Activated T-cell treated with anti-CD3 and anti-CD28 coated beads, Interleukin-2, amount 50 U/mL, for 24 hours (primary cell): ENCODE measurements around the gene PCDHB12.
A peak's percentile ranks its signal among the peaks of the same experiment; 100 is the strongest.
"Not testable (repeated sequence)": the region's sequence is repeated elsewhere in the genome, so short reads cannot be mapped to it uniquely, and the experiment has no call there.

Experiments used
- DNase-seq: peaks from one replicate; pipeline ENCODE4 v3.0.0-alpha.2; 2020
- H3K27ac Mint-ChIP-seq: 2 replicates; pipeline ENCODE4 v1.8.0; 2020; ENCODE audit warnings: mild to moderate bottlenecking, mixed read lengths
- H3K27me3 Mint-ChIP-seq: 2 replicates; pipeline ENCODE4 v1.8.0; 2020; ENCODE audit warnings: mixed read lengths
- H3K36me3 Mint-ChIP-seq: 2 replicates; pipeline ENCODE4 v1.8.0; 2020; ENCODE audit warnings: low read depth, mixed read lengths
- H3K4me1 Mint-ChIP-seq: 2 replicates; pipeline ENCODE4 v1.8.0; 2020; ENCODE audit warnings: low read depth, mixed read lengths
- H3K4me3 Mint-ChIP-seq: 2 replicates; pipeline ENCODE4 v1.8.0; 2020; ENCODE audit warnings: mild to moderate bottlenecking, moderate library complexity, mixed read lengths
- H3K9me3 Mint-ChIP-seq: 2 replicates; pipeline ENCODE4 v1.8.0; 2020; ENCODE audit warnings: mixed read lengths

PCDHB12 gene

DNA sequence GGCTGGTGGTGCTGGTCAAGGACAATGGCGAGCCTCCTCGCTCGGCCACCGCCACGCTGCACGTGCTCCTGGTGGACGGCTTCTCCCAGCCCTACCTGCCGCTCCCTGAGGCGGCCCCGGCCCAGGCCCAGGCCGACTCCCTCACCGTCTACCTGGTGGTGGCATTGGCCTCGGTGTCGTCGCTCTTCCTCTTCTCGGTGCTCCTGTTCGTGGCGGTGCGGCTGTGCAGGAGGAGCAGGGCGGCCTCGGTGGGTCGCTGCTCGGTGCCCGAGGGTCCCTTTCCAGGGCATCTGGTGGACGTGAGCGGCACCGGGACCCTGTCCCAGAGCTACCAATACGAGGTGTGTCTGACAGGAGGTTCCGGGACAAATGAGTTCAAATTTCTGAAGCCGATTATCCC is 16.9 kb downstream of the PCDHB12 start:
- H3K9me3 Mint-ChIP-seq, result peaks cover 10% of the 10 kb centered on the region
- H3K27me3 Mint-ChIP-seq, result peaks cover 56% of the 10 kb centered on the region
- not testable (repeated sequence) for H3K36me3 Mint-ChIP-seq, H3K27ac Mint-ChIP-seq, H3K4me1 Mint-ChIP-seq, DNase-seq, H3K4me3 Mint-ChIP-seq

GRCh38 chr5:141234109-141234667 is 25.7 kb downstream of the PCDHB12 start:
- H3K27me3 Mint-ChIP-seq, result peaks cover 45% of the 10 kb centered on the region
- H3K4me1 Mint-ChIP-seq, result no peaks in the 10 kb centered on the region
- no peak for DNase-seq
- no peak overlapping the region for H3K4me3 Mint-ChIP-seq
- H3K27ac Mint-ChIP-seq, result no peak overlapping the region
- peaks cover 46% of the 10 kb centered on the region for H3K9me3 Mint-ChIP-seq
- peaks cover 17% of the 10 kb centered on the region for H3K36me3 Mint-ChIP-seq

GRCh38 chr5:141235922-141236321 is 27.4 kb downstream of the PCDHB12 start:
- H3K27me3 Mint-ChIP-seq, result peaks cover 62% of the 10 kb centered on the region
- H3K9me3 Mint-ChIP-seq, result peaks cover 62% of the 10 kb centered on the region
- H3K4me3 Mint-ChIP-seq, H3K27ac Mint-ChIP-seq, H3K4me1 Mint-ChIP-seq, DNase-seq: not testable (repeated sequence)
- H3K36me3 Mint-ChIP-seq, result peaks cover 22% of the 10 kb centered on the region

DNA sequence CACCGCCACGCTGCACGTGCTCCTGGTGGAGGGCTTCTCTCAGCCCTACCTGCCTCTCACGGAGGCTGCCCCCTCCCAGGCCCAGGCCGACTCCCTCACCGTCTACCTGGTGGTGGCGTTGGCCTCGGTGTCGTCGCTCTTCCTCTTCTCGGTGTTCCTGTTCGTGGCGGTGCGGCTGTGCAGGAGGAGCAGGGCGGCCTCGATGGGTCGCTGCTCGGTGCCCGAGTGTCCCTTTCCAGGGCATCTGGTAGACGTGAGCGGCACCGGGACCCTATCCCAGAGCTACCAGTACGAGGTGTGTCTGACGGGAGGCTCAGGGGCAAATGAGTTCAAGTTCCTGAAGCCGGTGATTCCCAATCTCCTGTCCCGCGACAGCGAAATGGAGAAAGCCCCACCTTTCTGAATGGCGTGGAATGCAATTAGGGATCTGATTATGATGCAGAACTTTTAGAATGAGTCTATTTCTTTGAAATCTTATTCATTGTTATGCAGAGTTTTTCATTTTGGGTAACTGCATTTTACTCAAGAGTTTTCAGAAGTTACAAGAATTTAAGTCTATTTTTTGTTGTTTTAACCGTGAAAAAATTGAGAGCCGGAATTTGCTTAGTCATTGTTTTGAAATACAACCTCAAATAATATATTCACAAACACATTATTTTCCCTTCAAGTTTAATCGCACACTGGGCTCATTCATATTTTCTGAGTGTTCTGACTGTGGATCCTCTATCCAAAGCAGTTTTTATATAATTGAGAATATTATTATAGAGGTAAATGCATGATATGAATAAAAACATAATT is 28.2 kb downstream of the PCDHB12 start:
- H3K36me3 Mint-ChIP-seq, result peaks cover 28% of the 10 kb centered on the region
- H3K4me1 Mint-ChIP-seq, result no peaks in the 10 kb centered on the region
- H3K27me3 Mint-ChIP-seq, result peaks cover 70% of the 10 kb centered on the region
- peaks cover 62% of the 10 kb centered on the region for H3K9me3 Mint-ChIP-seq
- DNase-seq, result no peak
- H3K4me3 Mint-ChIP-seq, result no peak overlapping the region
- no peak overlapping the region for H3K27ac Mint-ChIP-seq

GRCh38 chr5:141241496-141241895 is 33.0 kb downstream of the PCDHB12 start:
- H3K9me3 Mint-ChIP-seq, result peaks cover 65% of the 10 kb centered on the region
- peaks cover 4% of the 10 kb centered on the region for H3K4me1 Mint-ChIP-seq
- no peak overlapping the region for H3K4me3 Mint-ChIP-seq
- DNase-seq, result no peak
- H3K36me3 Mint-ChIP-seq, result peaks cover 43% of the 10 kb centered on the region
- no peak overlapping the region for H3K27ac Mint-ChIP-seq
- H3K27me3 Mint-ChIP-seq, result peaks cover 88% of the 10 kb centered on the region

- Mint-ChIP-seq H3K36me3 (peaks cover 51% of the 10 kb centered on the region), H3K9me3 (peaks cover 69% of the 10 kb centered on the region), H3K27me3 (peaks cover 70% of the 10 kb centered on the region), H3K4me1 (peaks cover 4% of the 10 kb centered on the region), H3K27ac (no peak within 1 kb of the TSS), H3K4me3 (peak within 1 kb of the TSS; percentile 7)
- no peak for DNase-seq
These were observed 36.8 kb downstream of the PCDHB12 start, which contains the start of gene PCDHB15 for GRCh38 chr5:141245250-141245717. Gene PCDHB15 (plus strand): TSS chr5:141245395. CDS start chr5:141245579, 184 bp downstream.

- not testable (repeated sequence) for H3K4me3 Mint-ChIP-seq, DNase-seq, H3K27ac Mint-ChIP-seq, H3K4me1 Mint-ChIP-seq
- Mint-ChIP-seq H3K9me3 (peaks cover 67% of the 10 kb centered on the region), H3K27me3 (peaks cover 53% of the 10 kb centered on the region), H3K36me3 (peaks cover 38% of the 10 kb centered on the region)
These were observed 38.5 kb downstream of the PCDHB12 start for GRCh38 chr5:141246971-141247370.

GRCh38 chr5:141247434-141247833 is 38.9 kb downstream of the PCDHB12 start:
- not testable (repeated sequence) for H3K4me3 Mint-ChIP-seq, H3K27ac Mint-ChIP-seq, DNase-seq, H3K4me1 Mint-ChIP-seq
- peaks cover 65% of the 10 kb centered on the region for H3K9me3 Mint-ChIP-seq
- H3K36me3 Mint-ChIP-seq, result peaks cover 36% of the 10 kb centered on the region
- H3K27me3 Mint-ChIP-seq, result peaks cover 48% of the 10 kb centered on the region

DNA sequence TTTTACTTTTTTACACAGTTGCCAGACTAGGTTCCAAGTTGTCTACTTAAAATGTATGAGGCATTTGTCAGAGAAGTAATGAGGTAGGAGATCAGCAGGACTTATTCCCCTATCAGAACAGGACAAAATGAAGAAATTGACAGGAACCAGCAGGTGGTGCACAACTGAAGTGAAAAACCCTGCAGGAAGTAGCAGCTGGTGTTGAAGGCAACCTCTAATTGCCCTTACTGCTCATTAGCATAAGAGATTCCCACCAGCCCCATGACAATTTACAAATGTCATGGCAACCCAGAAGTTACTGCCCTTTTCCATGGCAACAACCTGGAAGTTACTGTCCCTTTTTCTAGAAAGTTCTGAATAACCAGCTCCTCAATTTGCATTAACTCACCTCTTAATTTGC is 42.1 kb downstream of the PCDHB12 start:
- H3K4me3 Mint-ChIP-seq, result no peak overlapping the region
- peaks cover 20% of the 10 kb centered on the region for H3K27me3 Mint-ChIP-seq
- H3K27ac Mint-ChIP-seq, result no peak overlapping the region
- peaks cover 26% of the 10 kb centered on the region for H3K36me3 Mint-ChIP-seq
- H3K9me3 Mint-ChIP-seq, result peaks cover 72% of the 10 kb centered on the region
- no peaks in the 10 kb centered on the region for H3K4me1 Mint-ChIP-seq
- DNase-seq, result no peak

DNA sequence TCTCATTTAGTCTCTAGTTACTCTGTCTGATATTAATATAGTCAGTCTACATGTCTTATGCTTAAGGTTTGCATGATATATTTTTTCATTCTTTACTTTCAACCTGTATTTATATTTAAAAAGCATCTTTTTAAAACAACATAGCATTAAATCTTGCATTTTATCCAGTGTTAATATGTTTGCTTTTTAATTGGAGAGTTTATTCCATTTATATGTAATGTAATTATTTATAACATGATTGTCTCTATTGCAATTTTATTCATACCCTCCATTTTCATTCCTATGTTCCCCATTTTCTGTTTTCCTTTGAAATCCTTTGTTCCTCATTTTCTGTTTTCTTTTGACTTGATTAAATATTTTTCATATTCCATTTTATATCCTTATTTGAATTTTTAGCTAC is 49.9 kb downstream of the PCDHB12 start:
- DNase-seq, result no peak
- Mint-ChIP-seq H3K9me3 (peaks cover 65% of the 10 kb centered on the region), H3K27ac (no peak overlapping the region), H3K4me1 (no peaks in the 10 kb centered on the region), H3K4me3 (no peak overlapping the region), H3K36me3 (peaks cover 54% of the 10 kb centered on the region), H3K27me3 (no peaks in the 10 kb centered on the region)

- Mint-ChIP-seq H3K36me3 (peaks cover 56% of the 10 kb centered on the region), H3K4me1 (no peaks in the 10 kb centered on the region), H3K27ac (no peak overlapping the region), H3K27me3 (no peaks in the 10 kb centered on the region), H3K4me3 (no peak overlapping the region), H3K9me3 (peaks cover 62% of the 10 kb centered on the region)
- no peak for DNase-seq
These were observed 50.4 kb downstream of the PCDHB12 start for GRCh38 chr5:141258948-141259347.

DNA sequence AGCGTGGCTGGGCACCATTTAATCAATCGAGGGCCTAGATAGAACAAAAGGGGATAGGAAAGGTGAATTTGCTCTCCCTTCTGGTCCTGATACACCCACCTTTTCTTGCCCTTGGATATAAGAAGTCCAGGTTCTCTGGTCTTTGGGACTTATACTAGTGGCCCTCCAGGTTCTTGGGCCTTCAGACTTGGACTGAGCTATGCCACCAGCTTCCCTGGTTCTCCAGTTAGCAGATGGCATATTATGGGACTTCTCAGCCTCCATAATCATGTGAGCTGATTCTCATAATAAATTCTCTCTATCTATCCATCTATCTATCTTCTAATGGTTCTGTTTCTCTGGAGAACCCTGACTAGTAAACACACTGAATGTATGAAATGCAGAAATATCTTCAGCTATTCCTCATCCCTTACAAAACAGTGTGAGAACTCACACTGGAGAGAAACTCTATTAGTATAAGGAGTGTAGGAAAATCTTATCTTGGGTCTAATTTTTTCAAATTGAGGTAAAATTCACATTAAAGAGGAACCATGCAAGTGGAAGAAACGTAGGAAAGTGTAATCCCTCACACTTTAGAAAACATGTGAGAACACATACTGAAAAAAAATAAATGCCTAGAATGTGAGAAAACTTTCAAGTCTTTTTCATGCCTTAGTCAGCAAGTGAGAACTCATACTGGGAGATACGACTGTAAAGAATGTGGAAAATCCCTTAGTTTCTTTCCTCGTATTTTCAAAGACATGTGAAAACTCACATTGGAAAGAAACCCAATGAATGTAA is 52.1 kb downstream of the PCDHB12 start:
- DNase-seq, result no peak
- peaks cover 63% of the 10 kb centered on the region for H3K36me3 Mint-ChIP-seq
- H3K27me3 Mint-ChIP-seq, result no peaks in the 10 kb centered on the region
- H3K4me3 Mint-ChIP-seq, result no peak overlapping the region
- peaks cover 59% of the 10 kb centered on the region for H3K9me3 Mint-ChIP-seq
- no peaks in the 10 kb centered on the region for H3K4me1 Mint-ChIP-seq
- no peak overlapping the region for H3K27ac Mint-ChIP-seq

DNA sequence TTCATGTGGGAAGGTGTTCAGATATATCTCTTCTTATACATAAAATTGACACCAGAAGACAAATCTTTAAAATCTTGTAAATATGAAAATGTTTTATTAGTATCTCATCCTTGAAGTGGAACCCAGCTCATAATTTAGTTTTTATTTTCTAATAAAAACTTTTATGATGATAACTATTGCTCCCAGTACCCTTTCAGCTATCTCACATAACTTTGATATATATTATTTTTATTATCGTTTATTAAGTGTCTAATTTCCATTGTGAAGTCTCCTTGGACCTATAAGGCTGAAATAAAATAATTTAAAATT is 52.7 kb downstream of the PCDHB12 start:
- peaks cover 63% of the 10 kb centered on the region for H3K36me3 Mint-ChIP-seq
- no peak overlapping the region for H3K27ac Mint-ChIP-seq
- DNase-seq, result no peak
- peaks cover 59% of the 10 kb centered on the region for H3K9me3 Mint-ChIP-seq
- H3K4me1 Mint-ChIP-seq, result no peaks in the 10 kb centered on the region
- no peaks in the 10 kb centered on the region for H3K27me3 Mint-ChIP-seq
- no peak overlapping the region for H3K4me3 Mint-ChIP-seq
